Right atrium auricular region (tissue), 2 donors: ENCODE measurements around the gene CCIN. TPM values are rescaled to one million over a fixed set of nuclear protein-coding genes. Genes with fewer than 3 reads are reported as not detected.

Experiments used
- DNase-seq: peaks from one replicate; pipeline ENCODE4 v3.0.0-alpha.2; 2019; ENCODE audit warnings: low spot score
- H3K27ac ChIP-seq, 2 donors: fragments of 200-600 bp; sonication (generic); 1 replicate in 1 of 2; 2 replicates in 1 of 2; pipeline ENCODE4 v1.5.1; 2016 to 2019
- H3K27me3 ChIP-seq, 2 donors: fragments of 200-600 bp; sonication (generic); one replicate each; pipeline versions ENCODE4 v1.5.1 to v1.6.0; 2017 to 2019
- H3K36me3 ChIP-seq: fragments of 200-600 bp; sonication (generic); one replicate; pipeline ENCODE4 v1.5.1; 2016
- H3K4me1 ChIP-seq, 2 donors: fragments of 200-600 bp; sonication (generic); one replicate each; pipeline versions ENCODE4 v1.5.1 to v1.6.0; 2017 to 2019
- H3K4me3 ChIP-seq, 2 donors: fragments of 200-600 bp; sonication (generic); 1 replicate in 1 of 2; 2 replicates in 1 of 2; pipeline ENCODE4 v1.5.1; 2017 to 2019; ENCODE audit warnings: mild to moderate bottlenecking in 1 of 2, moderate library complexity in 1 of 2
- H3K9me3 ChIP-seq, 2 donors: fragments of 200-600 bp; sonication (generic); one replicate each; pipeline ENCODE4 v1.5.1; 2019
- CTCF ChIP-seq, 2 donors: fragments of 200-600 bp; sonication (generic); IDR thresholded peaks; one replicate each; pipeline ENCODE4 v1.5.1; 2019; ENCODE audit warnings: antibody characterized with exemption in 2 of 2
- total RNA-seq, 2 donors: library from RNA; depleted of rRNA; stranded (reverse); fragments of >200 nt; gene quantifications; one replicate each; pipeline ENCODE4 v1.1.0, GENCODE V29; 2016

CCIN gene
- total RNA-seq, 2 donors from 2014 or later, result not detected

GRCh38 chr9:36132086-36132485 lies 37.1 kb upstream of the CCIN start:
- H3K27ac ChIP-seq, result peak overlapping the region in 1 of 2 donors; percentile 10
- H3K4me1 ChIP-seq, result peaks cover 0 to 12% of the 10 kb centered on the region in 2 donors
- H3K36me3 ChIP-seq, result no peaks in the 10 kb centered on the region
- H3K27me3 ChIP-seq, result no peaks in the 10 kb centered on the region
- no peak for TF ChIP-seq CTCF (IDR thresholded peaks at IDR 0.05)
- H3K4me3 ChIP-seq, result no peak overlapping the region
- H3K9me3 ChIP-seq, result no peaks in the 10 kb centered on the region
- no peak for DNase-seq

- Histone ChIP-seq H3K4me1 (peaks cover 0 to 35% of the 10 kb centered on the region in 2 donors), H3K4me3 (no peak overlapping the region), H3K9me3 (no peaks in the 10 kb centered on the region), H3K27me3 (no peaks in the 10 kb centered on the region), H3K27ac (no peak overlapping the region), H3K36me3 (no peaks in the 10 kb centered on the region)
- TF ChIP-seq CTCF (IDR thresholded peaks at IDR 0.05), result no peak
- DNase-seq, result no peak
Observed at GRCh38 chr9:36134761-36135505, 34.3 kb upstream of the CCIN start.

- Histone ChIP-seq H3K27ac (peak overlapping the region in 1 of 2 donors; percentile 87), H3K9me3 (no peaks in the 10 kb centered on the region), H3K4me1 (peaks cover 0 to 42% of the 10 kb centered on the region in 2 donors), H3K36me3 (no peaks in the 10 kb centered on the region), H3K27me3 (no peaks in the 10 kb centered on the region), H3K4me3 (peak overlapping the region; percentile 54 to 90)
- no peak for TF ChIP-seq CTCF (IDR thresholded peaks at IDR 0.05)
- no peak for DNase-seq
Observed at GRCh38 chr9:36135741-36136271, 33.4 kb upstream of the CCIN start.

- H3K4me1 ChIP-seq, result peaks cover 0 to 48% of the 10 kb centered on the region in 2 donors
- H3K27me3 ChIP-seq, result no peaks in the 10 kb centered on the region
- TF ChIP-seq CTCF (IDR thresholded peaks at IDR 0.05), result peak in 1 of 2 donors; percentile 10
- no peaks in the 10 kb centered on the region for H3K36me3 ChIP-seq
- H3K9me3 ChIP-seq, result no peaks in the 10 kb centered on the region
- H3K27ac ChIP-seq, result peak within 1 kb of the TSS; percentile 74 to 87
- DNase-seq, result no peak
- H3K4me3 ChIP-seq, result peak within 1 kb of the TSS; percentile 54 to 90
Observed at GRCh38 chr9:36136272-36136893, 32.8 kb upstream of the CCIN start, which contains the start of gene GLIPR2. GLIPR2 (plus strand) TSS chr9:36136733; CDS start chr9:36136779, 46 bp downstream.

- Histone ChIP-seq H3K36me3 (no peaks in the 10 kb centered on the region), H3K4me1 (peaks cover 0 to 53% of the 10 kb centered on the region in 2 donors), H3K9me3 (no peaks in the 10 kb centered on the region), H3K27ac (peak overlapping the region; percentile 74 to 87), H3K27me3 (no peaks in the 10 kb centered on the region), H3K4me3 (peak overlapping the region; percentile 54 to 90)
- TF ChIP-seq CTCF (IDR thresholded peaks at IDR 0.05), result no peak
- no peak for DNase-seq
Observed at GRCh38 chr9:36136894-36137391, 32.2 kb upstream of the CCIN start.
